ENCODE data around the gene RAPGEF3. TPM values are rescaled to one million over a fixed set of nuclear protein-coding genes. Genes with fewer than 3 reads are reported as not detected.

The RAPGEF3 gene
- total and polyA plus RNA-seq, 5 donors from 2014 or later: 0.10 to 0.79 (median 0.14) TPM; not detected in 2

- H3K4me1 ChIP-seq (ENCODE audit: control insufficient read depth, insufficient read depth, low read length, poor library complexity, severe bottlenecking): no peaks in the 10 kb centered on the region
- peaks cover 40% of the 10 kb centered on the region for H3K36me3 Mint-ChIP-seq
These were observed 30.5 kb upstream of the RAPGEF3 start for GRCh38 chr12:47789141-47789540.

DNA sequence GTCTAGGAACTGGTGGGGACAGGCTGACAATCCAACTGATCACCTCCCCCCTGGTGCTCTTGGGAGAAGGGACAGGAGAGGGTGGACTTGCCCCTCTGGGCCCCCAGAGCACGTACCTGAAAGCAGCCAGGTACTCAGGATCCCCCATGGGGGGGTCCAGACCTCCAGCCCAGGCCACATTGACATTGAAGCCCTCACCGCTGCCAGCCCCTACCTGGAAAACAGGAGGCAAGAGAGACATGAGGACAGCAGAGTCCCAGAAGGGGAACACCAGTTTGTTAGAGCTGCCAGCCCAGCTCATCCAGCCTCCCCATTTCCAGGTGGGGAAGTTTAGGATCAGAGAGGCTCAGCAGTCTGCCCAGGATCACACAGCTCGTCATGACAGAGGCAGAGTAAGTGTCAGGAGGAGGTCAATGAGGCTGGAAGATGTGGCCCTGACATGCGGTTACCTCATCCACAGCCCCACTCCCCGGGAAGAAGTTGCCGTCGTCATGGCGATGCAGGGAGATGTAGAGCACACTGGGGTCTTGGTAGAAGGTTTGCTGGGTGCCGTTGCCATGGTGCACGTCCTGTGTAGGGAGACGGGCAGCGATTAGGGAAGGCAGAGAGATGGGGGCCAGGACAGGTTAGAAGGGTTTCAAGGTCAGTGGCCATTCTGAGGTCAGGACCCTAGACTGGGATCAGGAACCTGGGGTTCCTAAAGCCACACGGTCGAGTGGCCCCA is 29.1 kb upstream of the RAPGEF3 start:
- ATAC-seq (ENCODE audit: low read depth in 2 of 2): no peak
- Histone ChIP-seq H3K27ac (ENCODE audit: insufficient read depth, low read length, poor library complexity, severe bottlenecking) (no peak overlapping the region), H3K4me3 (ENCODE audit: low read depth, low read length) (no peak overlapping the region), H3K27me3 (ENCODE audit: control insufficient read depth, insufficient read depth, low read length) (no peaks in the 10 kb centered on the region), H3K4me1 (ENCODE audit: control insufficient read depth, insufficient read depth, low read length, poor library complexity, severe bottlenecking) (no peaks in the 10 kb centered on the region), H3K9me3 (ENCODE audit: control insufficient read depth in 2 of 2, low read length in 2 of 2) (no peaks in the 10 kb centered on the region), H3K36me3 (ENCODE audit: control insufficient read depth, insufficient read depth, low read length) (peaks cover 93% of the 10 kb centered on the region)
- Mint-ChIP-seq H3K4me3 (no peak overlapping the region), H3K9me3 (no peaks in the 10 kb centered on the region), H3K27me3 (no peaks in the 10 kb centered on the region), H3K4me1 (peaks cover 0 to 4% (median 2%) of the 10 kb centered on the region in 4 donors), H3K36me3 (peaks cover 35% of the 10 kb centered on the region), H3K27ac (peak overlapping the region in 2 of 3 donors; percentile 41 to 87)
- no peak for DNase-seq

More at GRCh38 chr12:47789141-47789540, 30.5 kb upstream of the RAPGEF3 start:
- H3K4me3 Mint-ChIP-seq: no peak overlapping the region
- no peaks in the 10 kb centered on the region for H3K27me3 Mint-ChIP-seq
- peak overlapping the region in 2 of 3 donors; percentile 49 to 55 for H3K27ac Mint-ChIP-seq
- Histone ChIP-seq H3K36me3 (ENCODE audit: control insufficient read depth, insufficient read depth, low read length) (peaks cover 93% of the 10 kb centered on the region), H3K27me3 (ENCODE audit: control insufficient read depth, insufficient read depth, low read length) (no peaks in the 10 kb centered on the region), H3K4me3 (ENCODE audit: low read depth, low read length) (no peak overlapping the region), H3K9me3 (ENCODE audit: control insufficient read depth in 2 of 2, low read length in 2 of 2) (no peaks in the 10 kb centered on the region), H3K27ac (ENCODE audit: insufficient read depth, low read length, poor library complexity, severe bottlenecking) (no peak overlapping the region)
- ATAC-seq (ENCODE audit: low read depth in 2 of 2) (no peak), DNase-seq (no peak)
- H3K4me1 Mint-ChIP-seq: peaks cover 0 to 4% (median 2%) of the 10 kb centered on the region in 4 donors
- H3K9me3 Mint-ChIP-seq: no peaks in the 10 kb centered on the region

- Mint-ChIP-seq H3K9me3 (no peaks in the 10 kb centered on the region), H3K36me3 (peaks cover 33% of the 10 kb centered on the region), H3K27me3 (no peaks in the 10 kb centered on the region), H3K27ac (peak overlapping the region in 1 of 3 donors; percentile 20), H3K4me1 (peaks cover 0 to 4% (median under 1%) of the 10 kb centered on the region in 4 donors), H3K4me3 (no peak overlapping the region)
- ATAC-seq (ENCODE audit: low read depth in 2 of 2): no peak
- H3K9me3 ChIP-seq (ENCODE audit: control insufficient read depth in 2 of 2, low read length in 2 of 2): no peaks in the 10 kb centered on the region
- no peak overlapping the region for H3K27ac ChIP-seq (ENCODE audit: insufficient read depth, low read length, poor library complexity, severe bottlenecking)
- no peak overlapping the region for H3K4me3 ChIP-seq (ENCODE audit: low read depth, low read length)
- H3K4me1 ChIP-seq (ENCODE audit: control insufficient read depth, insufficient read depth, low read length, poor library complexity, severe bottlenecking): no peaks in the 10 kb centered on the region
- DNase-seq: no peak
- H3K27me3 ChIP-seq (ENCODE audit: control insufficient read depth, insufficient read depth, low read length): no peaks in the 10 kb centered on the region
- H3K36me3 ChIP-seq (ENCODE audit: control insufficient read depth, insufficient read depth, low read length): peaks cover 86% of the 10 kb centered on the region
These were observed 28.1 kb upstream of the RAPGEF3 start for GRCh38 chr12:47786662-47787280.

- peaks cover 0 to 4% (median 3%) of the 10 kb centered on the region in 4 donors for H3K4me1 Mint-ChIP-seq
- H3K36me3 Mint-ChIP-seq: peaks cover 29% of the 10 kb centered on the region
- H3K4me3 Mint-ChIP-seq: no peak overlapping the region
- Histone ChIP-seq H3K4me1 (ENCODE audit: control insufficient read depth, insufficient read depth, low read length, poor library complexity, severe bottlenecking) (no peaks in the 10 kb centered on the region), H3K4me3 (ENCODE audit: low read depth, low read length) (no peak overlapping the region), H3K27me3 (ENCODE audit: control insufficient read depth, insufficient read depth, low read length) (no peaks in the 10 kb centered on the region), H3K9me3 (ENCODE audit: control insufficient read depth in 2 of 2, low read length in 2 of 2) (no peaks in the 10 kb centered on the region), H3K36me3 (ENCODE audit: control insufficient read depth, insufficient read depth, low read length) (peaks cover 81% of the 10 kb centered on the region), H3K27ac (ENCODE audit: insufficient read depth, low read length, poor library complexity, severe bottlenecking) (no peak overlapping the region)
- H3K27ac Mint-ChIP-seq: peak overlapping the region in 2 of 3 donors; percentile 71
- ATAC-seq (ENCODE audit: low read depth in 2 of 2) (no peak), DNase-seq (no peak)
- peaks cover 0 to 2% (median 0%) of the 10 kb centered on the region in 7 donors for H3K9me3 Mint-ChIP-seq
- H3K27me3 Mint-ChIP-seq: no peaks in the 10 kb centered on the region
These were observed 27.4 kb upstream of the RAPGEF3 start for GRCh38 chr12:47785887-47786661.

DNA sequence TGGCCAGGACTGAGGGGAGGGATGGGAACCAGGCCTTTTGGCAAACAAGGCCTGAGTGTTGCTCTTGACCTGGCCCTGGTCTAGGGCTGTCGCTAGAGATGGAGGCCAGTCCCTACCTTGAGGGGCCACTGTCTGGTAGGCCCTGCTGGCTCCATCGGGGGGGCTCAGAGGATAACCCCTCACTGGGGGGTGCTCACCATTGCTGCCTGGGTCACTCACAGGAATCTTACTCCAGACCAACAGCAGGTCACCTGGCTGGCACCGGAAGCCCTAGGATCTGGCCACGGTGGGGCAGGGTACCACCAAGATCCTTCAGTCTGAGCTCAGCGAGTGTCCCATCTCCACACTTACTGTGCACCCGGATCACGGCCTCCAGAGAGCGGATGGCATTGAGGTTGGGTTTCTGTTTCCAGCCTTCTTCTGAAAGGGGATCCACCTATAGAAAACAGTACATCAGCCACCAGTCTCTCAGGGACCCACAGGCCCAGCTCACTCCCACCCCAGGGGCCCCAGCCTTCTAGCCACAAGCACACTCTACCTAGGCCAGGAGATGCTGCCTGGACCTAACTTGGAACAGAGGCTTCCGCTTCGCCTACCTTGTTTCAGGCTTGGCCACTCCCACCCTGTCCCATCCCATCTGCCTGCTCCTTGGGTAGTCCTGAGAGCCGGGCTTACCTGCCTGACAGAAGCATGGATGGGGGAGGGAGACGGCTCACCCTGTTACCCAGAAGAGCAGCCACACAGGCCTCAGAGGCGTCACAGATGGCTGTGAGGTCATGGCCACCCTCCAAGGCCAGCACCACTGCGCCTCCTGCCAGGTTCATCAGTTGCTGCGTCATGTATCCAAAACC is 26.6 kb upstream of the RAPGEF3 start:
- H3K9me3 ChIP-seq (ENCODE audit: control insufficient read depth in 2 of 2, low read length in 2 of 2): no peaks in the 10 kb centered on the region
- Mint-ChIP-seq H3K27ac (peak overlapping the region in 2 of 3 donors; percentile 46 to 71), H3K36me3 (peaks cover 25% of the 10 kb centered on the region), H3K9me3 (peaks cover 0 to 2% (median 0%) of the 10 kb centered on the region in 7 donors), H3K27me3 (no peaks in the 10 kb centered on the region), H3K4me1 (peaks cover 0 to 4% (median 3%) of the 10 kb centered on the region in 4 donors), H3K4me3 (no peak overlapping the region)
- H3K36me3 ChIP-seq (ENCODE audit: control insufficient read depth, insufficient read depth, low read length): peaks cover 74% of the 10 kb centered on the region
- H3K4me3 ChIP-seq (ENCODE audit: low read depth, low read length): no peak overlapping the region
- DNase-seq (no peak), ATAC-seq (ENCODE audit: low read depth in 2 of 2) (no peak)
- H3K4me1 ChIP-seq (ENCODE audit: control insufficient read depth, insufficient read depth, low read length, poor library complexity, severe bottlenecking): no peaks in the 10 kb centered on the region
- H3K27me3 ChIP-seq (ENCODE audit: control insufficient read depth, insufficient read depth, low read length): no peaks in the 10 kb centered on the region
- no peak overlapping the region for H3K27ac ChIP-seq (ENCODE audit: insufficient read depth, low read length, poor library complexity, severe bottlenecking)

DNA sequence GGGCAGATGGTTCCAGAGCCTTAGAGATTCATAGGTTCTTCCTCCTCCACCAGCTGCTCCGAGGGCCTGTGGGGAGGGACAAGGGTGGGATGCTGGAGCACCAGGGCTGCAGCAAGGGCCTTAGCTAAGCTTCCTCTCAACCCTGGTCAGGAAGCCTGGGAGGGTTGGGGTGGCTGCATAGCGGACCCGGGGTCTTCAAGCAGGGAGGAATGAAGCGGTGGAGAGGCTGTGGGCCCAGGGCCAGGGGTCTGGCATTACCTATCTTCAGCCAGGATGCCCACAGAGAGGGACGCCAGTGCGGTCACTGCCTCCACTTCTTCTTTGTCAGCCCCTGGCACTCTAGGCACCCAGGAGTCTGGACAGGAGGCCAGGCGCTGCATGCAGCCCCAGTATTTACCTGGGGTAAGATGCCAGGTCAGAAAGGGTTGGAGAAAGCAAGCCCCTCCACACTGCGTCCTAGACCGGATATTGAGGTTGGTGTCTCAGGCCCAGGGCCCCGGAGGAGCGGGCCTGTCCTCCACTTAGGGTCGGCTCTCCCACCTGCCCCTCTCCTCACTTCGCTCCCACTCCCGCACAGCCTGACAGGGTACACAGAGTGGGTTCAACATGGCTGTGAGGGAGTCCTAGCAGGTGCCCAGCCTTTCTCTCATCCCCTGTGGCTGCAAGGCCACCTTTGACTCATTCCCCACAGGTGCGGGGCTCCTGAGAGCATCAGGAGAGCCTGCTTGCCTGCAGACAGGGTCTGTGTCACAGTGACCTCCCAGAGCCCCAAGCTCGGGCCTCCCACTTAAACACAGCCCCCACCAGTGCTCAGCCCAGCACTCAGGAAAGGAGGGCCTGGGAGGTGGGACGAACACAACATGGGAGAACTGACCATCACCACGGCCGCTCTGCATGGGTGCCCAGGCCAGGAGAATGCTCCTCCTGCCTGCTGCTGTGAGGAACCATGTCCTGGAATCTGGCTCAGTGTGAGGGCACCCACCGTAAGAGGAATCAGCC is 25.4 kb upstream of the RAPGEF3 start:
- no peaks in the 10 kb centered on the region for H3K27me3 ChIP-seq (ENCODE audit: control insufficient read depth, insufficient read depth, low read length)
- no peaks in the 10 kb centered on the region for H3K4me1 ChIP-seq (ENCODE audit: control insufficient read depth, insufficient read depth, low read length, poor library complexity, severe bottlenecking)
- H3K27me3 Mint-ChIP-seq: no peaks in the 10 kb centered on the region
- H3K9me3 Mint-ChIP-seq: peaks cover 0 to 2% (median 0%) of the 10 kb centered on the region in 7 donors
- H3K27ac Mint-ChIP-seq: peak overlapping the region in 1 of 3 donors; percentile 46
- peaks cover 62% of the 10 kb centered on the region for H3K36me3 ChIP-seq (ENCODE audit: control insufficient read depth, insufficient read depth, low read length)
- ATAC-seq (ENCODE audit: low read depth in 2 of 2): no peak
- H3K4me3 Mint-ChIP-seq: peak overlapping the region in 1 of 4 donors; percentile 2
- H3K4me3 ChIP-seq (ENCODE audit: low read depth, low read length): no peak overlapping the region
- peaks cover 21% of the 10 kb centered on the region for H3K36me3 Mint-ChIP-seq
- H3K27ac ChIP-seq (ENCODE audit: insufficient read depth, low read length, poor library complexity, severe bottlenecking): no peak overlapping the region
- no peaks in the 10 kb centered on the region for H3K9me3 ChIP-seq (ENCODE audit: control insufficient read depth in 2 of 2, low read length in 2 of 2)
- no peak for DNase-seq
- H3K4me1 Mint-ChIP-seq: peaks cover 4 to 9% (median 6%) of the 10 kb centered on the region in 4 donors

All from CD4-positive, CD25-positive, alpha-beta regulatory T cell (primary cell).